GM18526 (cell line): Measurements from ENCODE around the gene VAMP8.

Source experiments
- POLR2A ChIP-seq: IDR thresholded peaks from 3 replicates; pipeline ENCODE4 v1.6.1; 2011; ENCODE audit not compliant: insufficient read length; ENCODE audit errors: extremely low read depth

VAMP8 gene

GRCh38 chr2:85560812-85561279, 16.5 kb upstream of the VAMP8 start:
- no peak for TF ChIP-seq POLR2A

- TF ChIP-seq POLR2A: peak; percentile 96
Observed at GRCh38 chr2:85561280-85562212, 15.8 kb upstream of the VAMP8 start, which contains the start of gene GGCX. TSS of gene GGCX (minus strand) at chr2:85561493. CDS start at chr2:85561428, 65 bp downstream.

DNA sequence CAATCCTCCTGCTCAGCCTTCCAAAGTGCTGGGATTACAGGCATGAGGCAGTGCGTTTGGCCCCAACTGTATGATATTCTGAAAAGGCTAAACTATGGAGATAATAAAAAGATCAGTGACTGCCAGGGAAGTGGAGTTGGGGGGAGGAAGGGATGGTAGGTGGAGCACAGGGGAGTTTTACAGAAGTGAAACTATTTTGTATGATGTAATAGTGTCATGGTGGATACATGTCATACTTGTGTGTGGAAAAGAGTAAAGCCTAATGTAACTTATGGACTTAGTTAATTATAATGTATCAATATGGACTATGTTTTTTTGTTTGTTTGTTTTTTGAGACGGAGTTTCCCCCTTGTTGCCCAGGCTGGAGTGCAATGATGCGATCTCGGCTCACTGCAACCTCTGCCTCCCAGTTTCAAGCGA, 13.2 kb upstream of the VAMP8 start:
- TF ChIP-seq POLR2A: no peak

GRCh38 chr2:85566265-85566664, 11.1 kb upstream of the VAMP8 start:
- TF ChIP-seq POLR2A: no peak

DNA sequence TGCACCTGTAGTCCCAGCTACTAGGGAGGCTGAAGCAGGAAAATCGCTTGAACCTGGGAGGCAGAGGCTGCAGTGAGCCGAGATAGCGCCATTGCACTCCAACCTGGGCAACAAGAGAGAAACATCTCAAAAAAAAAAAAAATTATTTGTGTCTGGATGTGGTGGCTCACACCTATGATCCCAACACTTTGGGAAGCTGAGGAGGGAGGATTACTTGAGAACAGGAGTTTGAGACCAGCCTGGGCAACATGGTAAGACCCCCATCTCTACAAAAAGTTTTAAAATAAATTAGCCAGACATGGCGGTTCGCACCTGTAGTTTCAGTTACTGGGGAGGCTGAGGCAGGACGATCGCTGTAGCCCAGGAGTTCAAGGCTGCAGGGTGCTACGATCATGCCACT, 1.6 kb upstream of the VAMP8 start:
- TF ChIP-seq POLR2A: no peak

GRCh38 chr2:85577063-85577385, 362 bp upstream of the VAMP8 start:
- no peak for TF ChIP-seq POLR2A

GRCh38 chr2:85578243-85579180, 1.1 kb downstream of the VAMP8 start:
- no peak for TF ChIP-seq POLR2A

DNA sequence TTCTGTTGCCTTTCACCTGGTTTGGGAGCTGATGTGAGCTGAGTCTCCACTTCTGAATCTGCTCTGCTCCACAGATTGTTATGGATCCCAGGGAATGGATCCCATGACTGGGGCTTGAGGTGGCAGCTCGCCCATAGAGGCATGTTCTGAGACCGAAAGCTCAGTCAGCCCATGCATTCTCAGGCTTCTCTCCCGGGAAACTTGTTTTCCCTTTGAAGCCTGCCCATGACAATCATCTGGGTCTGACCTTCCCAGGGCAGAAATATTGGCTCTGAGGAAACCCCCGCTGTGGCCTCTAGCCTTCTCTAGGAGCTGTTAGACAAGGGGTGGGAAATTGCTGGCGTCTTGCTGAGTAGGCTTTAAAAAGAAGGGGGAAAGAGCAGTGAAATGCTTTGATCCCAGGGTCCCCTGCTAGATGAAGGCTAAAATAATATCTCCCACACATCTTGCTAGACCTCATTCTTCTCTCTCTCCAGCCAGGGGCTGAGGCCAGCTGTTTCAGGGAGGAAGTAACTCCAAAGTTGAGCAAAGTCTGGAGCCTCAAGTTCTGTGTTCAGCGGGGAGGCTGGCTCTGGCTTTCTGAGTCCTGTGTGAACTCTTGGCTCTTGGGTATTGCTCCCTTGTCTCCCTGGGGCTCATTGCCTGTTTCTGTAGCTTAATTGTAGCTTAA, 2.0 kb downstream of the VAMP8 start:
- TF ChIP-seq POLR2A: no peak

- no peak for TF ChIP-seq POLR2A
Observed at GRCh38 chr2:85580206-85580605, 2.8 kb downstream of the VAMP8 start.

- TF ChIP-seq POLR2A: no peak
Observed at GRCh38 chr2:85582492-85582891, 5.1 kb downstream of the VAMP8 start.

DNA sequence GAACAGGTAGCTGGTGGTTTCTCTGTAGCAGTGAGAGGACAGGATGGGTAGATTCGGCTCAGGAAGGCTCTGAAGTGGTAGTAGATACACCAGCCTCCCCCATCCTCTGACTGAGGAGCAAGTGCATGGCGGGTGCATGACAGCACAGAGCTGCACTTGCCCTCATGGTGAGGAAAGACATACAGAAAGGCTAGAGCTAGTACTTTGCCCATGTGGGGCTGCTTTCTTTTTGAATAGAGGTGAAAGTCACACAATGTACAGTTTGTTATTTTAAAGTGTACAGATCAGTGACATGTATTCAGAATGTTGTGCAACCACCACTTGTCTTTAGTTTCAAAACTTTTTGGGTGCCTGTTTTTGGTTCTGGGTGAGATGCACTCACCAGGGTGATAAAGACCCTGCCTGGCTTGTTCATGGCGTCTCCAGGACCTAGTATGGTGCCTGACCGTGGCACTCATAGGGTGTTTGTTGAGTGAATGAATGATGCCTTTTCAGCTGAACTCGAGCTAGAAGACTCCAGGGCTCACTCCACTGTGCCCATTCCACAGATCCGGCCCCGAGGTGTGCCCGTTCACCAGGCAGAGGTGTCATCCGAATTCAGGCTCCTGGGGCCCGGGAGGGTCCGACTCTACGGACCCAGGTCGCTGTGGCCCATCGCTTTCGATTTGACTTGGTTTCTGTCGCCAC, 6.4 kb downstream of the VAMP8 start:
- no peak for TF ChIP-seq POLR2A

GRCh38 chr2:85584354-85584856, 7.0 kb downstream of the VAMP8 start, which contains the start of gene VAMP5:
TSS of gene VAMP5 (plus strand) at chr2:85584431. CDS start at chr2:85584491, 60 bp downstream.
- no peak for TF ChIP-seq POLR2A

- no peak for TF ChIP-seq POLR2A
Observed at GRCh38 chr2:85584857-85585780, 7.7 kb downstream of the VAMP8 start.
